Renal cortex interstitium (tissue), 11 donors: ENCODE data around the gene ELMOD3. TPM values are rescaled to one million over a fixed set of nuclear protein-coding genes. Genes with fewer than 3 reads are reported as not detected.
A peak's percentile ranks its signal among the peaks of the same experiment; 100 is the strongest.

Experiments used
- DNase-seq, 11 donors: peaks; one replicate each; pipeline ENCODE4 v3.0.0-alpha.2; 2013; ENCODE audit warnings: low read depth in 9 of 11, low spot score in 4 of 11; ENCODE audit errors: extremely low read depth in 1 of 11
- polyA plus RNA-seq, 3 donors: library from polyadenylated mRNA; unstranded; fragments of 120-200 nt; gene quantifications; one replicate each; pipeline ENCODE4 v1.2.1, GENCODE V29; 2013; ENCODE audit not compliant: insufficient read length in 3 of 3

The ELMOD3 gene
- polyA plus RNA-seq, 3 donors, result 22.9 to 37.1 (median 26.4) TPM

DNA sequence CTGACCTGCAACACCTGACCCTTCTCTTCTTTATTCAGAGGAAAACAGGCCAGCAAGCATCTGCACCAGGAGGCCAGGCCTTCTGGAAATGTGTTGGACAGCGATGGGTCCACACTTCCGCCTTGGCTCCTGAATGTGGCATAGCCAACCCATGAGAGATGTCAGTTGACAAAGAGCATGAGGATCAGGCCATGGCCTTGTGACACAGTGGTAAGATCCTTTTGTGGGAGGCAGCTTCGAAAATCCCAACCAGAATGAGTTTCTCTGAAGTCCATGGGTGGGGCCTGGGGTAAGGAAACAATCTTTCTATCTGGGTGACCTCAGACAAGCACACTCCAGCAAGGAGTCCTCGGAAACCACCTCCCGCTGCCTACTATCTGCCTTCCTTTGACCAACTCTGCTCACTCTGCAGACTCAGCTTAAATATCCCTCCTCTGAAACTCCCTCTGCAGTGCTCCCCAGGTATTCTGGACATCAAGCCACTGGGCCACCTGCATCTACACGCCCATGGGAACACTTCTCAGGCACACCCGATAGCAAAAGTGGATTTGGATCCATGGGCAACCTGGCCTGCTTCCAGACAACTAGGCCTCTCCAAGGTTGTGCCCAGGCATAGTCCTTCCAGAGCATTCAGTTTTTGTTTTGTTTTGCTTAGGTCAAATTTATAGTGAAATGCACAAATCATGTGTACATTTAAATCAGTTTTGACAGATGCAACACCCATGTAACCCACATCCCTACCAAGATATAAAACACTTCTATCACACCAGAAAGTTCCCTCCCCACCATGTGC lies 60.4 kb downstream of the ELMOD3 start:
- DNase-seq, result no peak

GRCh38 chr2:85415980-85416650 lies 61.5 kb downstream of the ELMOD3 start:
- DNase-seq, result no peak

- DNase-seq, result peak in 2 of 11 donors; percentile 68 to 76
Observed at GRCh38 chr2:85418132-85419008, 63.8 kb downstream of the ELMOD3 start, which contains the start of gene SH2D6. Gene SH2D6, plus strand, starts transcription at chr2:85418714. Its CDS starts 10,752 bp downstream, at chr2:85429466.

- DNase-seq, result no peak
Observed at GRCh38 chr2:85419009-85419675, 64.6 kb downstream of the ELMOD3 start.

DNA sequence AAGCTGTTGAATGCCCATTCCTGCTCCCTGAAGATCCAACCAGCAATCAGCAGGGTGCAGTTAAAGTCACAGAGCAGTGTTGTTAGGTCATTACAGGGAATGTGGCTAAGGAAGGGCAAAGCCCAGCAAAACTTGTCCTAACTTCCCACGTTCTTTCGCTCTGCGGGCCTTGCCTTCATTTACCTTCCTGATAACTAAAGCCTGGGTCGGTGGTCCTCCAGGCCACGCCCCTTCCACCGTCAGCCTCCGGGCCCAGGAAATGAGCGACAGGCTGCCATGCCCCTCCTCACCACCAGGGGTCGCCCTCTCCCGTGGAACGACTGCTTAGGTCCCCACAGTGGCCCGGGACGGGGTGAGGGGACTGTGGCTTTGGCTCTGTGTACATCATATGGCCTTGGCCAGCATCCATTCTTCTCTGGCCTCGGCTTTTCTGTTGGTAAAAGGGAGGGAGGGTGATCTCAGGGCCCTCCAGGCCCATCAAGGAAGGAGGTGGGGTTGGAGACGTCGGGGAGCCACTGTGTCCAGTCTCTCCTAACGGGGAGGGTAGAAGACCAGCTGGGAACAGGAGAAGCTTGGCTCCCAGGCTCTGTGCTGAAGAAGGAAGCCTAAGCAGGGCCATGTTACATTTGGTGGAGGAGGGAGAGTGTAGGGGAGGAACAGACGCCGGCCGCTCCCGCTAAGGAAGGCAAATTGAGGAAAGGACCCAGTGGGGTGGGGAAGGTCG lies 66.1 kb downstream of the ELMOD3 start:
- peak in 4 of 11 donors; percentile 76 to 82 (median 79) for DNase-seq

DNA sequence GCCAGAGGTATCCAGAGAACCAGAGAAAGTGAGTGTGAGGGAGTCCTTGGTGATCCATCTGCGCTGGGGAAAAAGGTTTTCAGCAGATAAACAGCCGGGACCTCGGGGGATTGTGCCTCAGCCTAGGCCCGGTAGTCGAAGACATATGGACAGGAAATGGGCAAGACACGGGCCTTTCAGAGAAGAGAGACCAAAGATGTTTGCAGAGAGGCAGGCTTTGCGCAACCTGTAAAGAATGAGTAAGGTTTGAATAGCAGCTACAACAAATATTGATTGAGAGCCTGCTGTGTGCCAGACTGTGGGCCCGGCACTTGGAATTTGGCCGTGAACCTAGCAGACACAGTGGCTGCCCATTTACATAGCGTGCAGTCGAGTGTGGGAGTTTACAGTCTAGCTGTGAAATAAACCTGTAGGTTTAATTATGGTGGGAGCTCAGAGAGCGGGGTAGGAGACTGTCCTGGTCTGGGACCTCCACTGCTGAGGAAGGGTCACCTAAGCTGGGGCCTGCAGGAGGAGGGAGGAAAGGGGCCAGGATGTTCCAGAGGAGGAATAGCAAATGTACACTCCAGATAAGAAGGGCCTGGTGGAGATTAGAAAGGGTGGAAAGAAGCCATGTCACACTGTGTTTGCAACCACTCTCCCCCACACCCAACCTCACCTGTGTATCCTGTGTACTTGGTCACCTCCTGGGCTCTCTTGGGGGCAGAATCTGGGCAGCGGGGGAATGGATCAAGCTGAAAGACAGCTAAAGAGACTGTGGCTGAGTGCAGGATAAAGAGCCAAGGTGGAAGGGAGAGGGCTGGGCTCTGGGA lies 66.9 kb downstream of the ELMOD3 start:
- DNase-seq, result no peak

DNA sequence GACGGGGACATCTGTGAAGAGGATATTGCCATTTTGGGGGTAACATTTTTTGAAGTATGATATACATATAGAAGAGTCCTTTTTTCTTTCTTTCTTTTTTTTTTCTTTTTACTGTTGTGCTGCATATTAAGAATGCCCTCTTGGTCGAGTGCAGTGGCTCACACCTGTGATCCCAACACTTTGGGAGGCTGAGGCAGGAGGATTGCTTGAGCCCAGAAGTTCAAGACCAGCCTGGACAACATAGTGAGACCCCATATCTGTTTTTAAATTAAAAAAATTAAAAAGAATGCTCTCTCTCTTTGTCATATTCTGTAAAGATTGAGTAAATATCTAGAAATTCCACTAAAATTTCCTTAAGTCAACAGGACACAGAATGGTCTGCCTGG lies 67.5 kb downstream of the ELMOD3 start:
- no peak for DNase-seq

DNA sequence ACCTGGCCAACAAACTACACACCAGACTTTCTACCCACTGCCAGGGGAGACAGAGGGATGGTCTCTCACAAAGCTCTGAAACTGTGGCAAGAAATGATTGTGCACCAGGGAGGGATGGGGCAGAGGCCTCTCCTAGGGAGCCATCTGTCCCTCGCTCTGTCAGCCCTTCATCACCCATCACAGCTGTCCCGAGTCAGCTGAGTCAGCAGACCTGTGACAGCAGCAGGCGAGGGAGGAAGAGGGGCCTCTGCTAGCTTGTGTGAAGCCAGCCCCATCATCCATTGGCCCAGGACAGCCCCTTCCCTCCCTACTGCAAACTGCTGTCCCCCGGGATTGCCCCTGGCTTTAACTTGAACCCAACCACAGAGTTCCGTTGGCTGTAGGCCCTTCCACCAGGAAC lies 69.0 kb downstream of the ELMOD3 start:
- DNase-seq, result no peak

DNA sequence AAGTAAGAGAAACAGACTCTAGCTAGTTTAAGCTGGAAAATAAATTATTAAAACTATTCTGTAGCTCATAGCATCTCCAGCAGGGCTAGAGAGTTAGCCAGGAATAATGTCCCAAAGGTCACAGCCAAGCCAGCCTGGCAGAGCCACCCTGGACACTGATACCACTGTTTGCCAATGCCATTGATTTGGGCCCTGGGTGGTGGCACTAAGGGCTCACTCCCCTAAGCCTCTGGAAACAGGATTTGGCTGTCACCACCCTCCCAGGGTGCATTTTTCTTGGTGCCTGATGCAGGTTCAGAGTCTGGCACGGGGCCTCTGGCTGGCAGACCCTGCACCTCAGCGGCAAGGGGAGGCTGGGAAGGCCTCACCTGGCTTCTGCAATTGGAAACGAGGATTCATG lies 71.0 kb downstream of the ELMOD3 start:
- DNase-seq, result no peak

DNA sequence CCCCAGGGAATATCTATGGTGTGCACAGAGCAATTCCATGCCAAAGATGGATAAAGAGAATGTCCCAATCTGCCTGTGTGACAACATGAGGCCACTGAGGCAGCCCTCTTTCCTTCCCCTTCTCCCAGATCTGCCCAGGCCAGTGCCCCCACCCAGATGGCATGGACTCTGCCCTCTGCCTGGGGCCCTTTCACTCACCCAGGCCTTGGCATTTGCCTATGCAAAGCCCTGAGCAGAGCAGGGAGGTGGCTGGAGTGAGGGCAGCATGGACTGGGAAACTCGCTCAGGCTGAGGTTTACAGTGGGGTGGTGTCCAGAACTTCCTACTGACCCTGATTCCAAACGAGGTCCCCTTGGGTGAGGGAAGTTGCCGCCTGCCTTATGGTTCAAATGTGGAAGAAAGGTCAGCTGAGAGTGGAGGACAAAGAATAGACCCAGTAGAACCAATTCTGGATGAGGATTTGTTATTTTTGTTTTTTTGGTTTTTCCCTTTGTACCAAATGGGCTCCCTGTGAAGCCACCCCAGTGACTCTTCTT lies 72.8 kb downstream of the ELMOD3 start:
- no peak for DNase-seq

GRCh38 chr2:85428343-85428881 lies 73.8 kb downstream of the ELMOD3 start:
- DNase-seq, result no peak

DNA sequence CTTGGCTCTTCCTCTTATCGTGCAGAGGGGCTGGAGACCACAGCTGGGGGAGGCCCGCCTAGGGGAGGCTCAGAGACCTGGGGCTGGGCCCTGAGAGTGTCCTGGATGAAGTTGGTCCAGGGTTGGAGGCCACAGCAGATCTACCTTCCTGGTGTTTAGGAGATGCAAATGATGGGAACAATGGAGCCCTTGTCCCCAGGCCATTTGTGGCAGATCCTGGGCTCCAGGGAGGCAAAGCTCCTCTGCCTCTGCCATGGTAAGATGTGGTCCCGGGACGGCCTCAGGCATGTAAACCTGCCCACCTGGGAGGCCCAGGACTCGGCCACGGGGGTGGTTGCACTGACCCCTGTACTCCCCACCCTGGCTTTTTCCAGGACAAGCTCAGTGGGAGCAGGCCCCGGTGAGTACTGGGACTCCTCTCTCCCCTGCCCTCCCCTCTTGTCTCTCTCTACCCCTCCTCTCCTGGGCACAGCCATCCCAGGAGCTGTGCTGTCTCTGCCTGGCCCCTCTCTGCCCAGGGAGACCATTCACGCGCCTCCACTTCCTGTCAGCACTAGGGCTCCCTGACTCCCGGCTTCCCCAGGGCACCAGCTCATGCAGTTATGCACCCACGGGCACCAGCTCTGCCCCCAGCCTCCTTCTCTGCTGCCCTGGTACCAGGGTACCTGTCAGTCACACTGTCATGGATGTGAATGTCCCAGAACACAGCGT lies 74.8 kb downstream of the ELMOD3 start:
- DNase-seq, result no peak

GRCh38 chr2:85429924-85430289 lies 75.3 kb downstream of the ELMOD3 start:
- no peak for DNase-seq

DNA sequence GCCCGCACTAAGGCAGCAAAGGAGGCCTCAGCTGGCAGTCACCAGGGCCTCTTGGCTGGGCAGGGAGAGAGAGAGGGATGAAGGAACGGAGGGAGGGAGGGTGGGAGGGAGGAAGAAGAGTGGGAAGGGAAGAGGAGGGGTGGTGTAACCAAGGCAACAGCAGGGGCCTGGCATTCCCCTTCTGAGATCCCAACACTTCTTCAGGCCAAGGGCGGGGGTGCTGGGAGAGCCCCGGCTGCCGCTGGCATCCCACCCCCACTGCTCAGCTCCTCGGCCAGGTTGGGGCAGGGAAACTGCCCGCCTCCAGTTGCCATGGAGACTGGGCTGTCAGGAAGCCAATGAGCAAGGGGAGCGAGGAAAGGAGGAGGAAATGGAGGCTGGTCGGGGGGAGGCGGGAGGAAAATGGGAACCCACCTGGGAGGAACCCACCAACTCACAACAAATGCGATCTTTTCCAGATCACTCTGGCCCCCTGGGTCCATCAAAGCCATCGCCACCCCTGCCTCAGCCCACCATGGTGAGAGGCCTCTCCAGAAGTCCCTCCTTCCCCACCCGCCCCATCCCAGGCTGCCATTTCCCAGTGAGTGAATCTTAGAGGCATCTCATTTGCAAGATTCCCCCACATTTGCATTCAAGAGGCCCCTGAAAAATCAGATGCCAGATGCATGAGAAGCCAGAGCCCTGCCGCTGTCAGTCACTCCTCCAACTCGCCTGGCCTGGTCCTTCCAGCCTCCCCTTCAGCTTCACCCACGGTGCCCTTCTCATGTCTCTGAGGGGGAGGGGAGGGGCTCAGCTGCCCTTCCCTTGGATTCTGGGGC lies 76.4 kb downstream of the ELMOD3 start:
- peak in 1 of 11 donors; percentile 58 for DNase-seq

DNA sequence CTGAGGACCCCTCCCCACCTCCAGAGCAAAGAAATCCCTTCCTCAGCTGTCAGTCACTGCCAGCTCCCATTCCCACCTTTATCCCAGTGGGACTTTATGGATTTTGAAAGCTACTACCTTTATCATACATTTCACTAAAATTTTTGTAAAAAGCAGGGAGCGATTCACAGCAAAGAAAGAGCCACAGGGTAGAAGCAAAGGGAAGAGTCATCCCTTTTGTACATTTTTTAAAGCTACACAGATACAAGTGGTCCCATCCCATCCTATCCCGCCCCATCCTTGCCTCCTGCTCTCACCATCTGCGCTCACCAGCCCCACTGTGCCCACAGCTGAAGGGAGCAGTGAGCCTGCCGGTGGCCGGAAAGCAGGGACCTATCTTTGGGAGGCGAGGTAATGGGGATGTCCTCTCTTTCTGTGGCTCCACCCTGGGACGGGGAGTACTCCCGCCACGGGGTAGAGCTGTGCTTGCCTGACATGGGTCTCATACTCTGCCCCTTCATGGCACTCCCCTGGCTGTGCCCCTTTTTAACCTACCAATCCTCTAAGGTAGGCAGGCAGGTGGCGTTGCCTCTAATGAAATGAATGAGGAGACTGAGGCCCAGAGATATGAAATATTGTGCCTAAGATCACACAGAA lies 77.1 kb downstream of the ELMOD3 start:
- DNase-seq, result no peak
